Choroid plexus epithelial cell (primary cell): ENCODE measurements around the gene LRRC40.

Source experiments
- DNase-seq: peaks from one replicate; pipeline ENCODE4 v3.0.0-alpha.2; 2010; ENCODE audit warnings: low read depth
- H3K4me3 ChIP-seq: 2 replicates; pipeline ENCODE4 v1.5.1; 2011; ENCODE audit warnings: low read depth, mild to moderate bottlenecking, control low read depth, low read length, moderate library complexity
- CTCF ChIP-seq: conservative IDR thresholded peaks from 2 replicates; pipeline ENCODE4 v1.5.1; 2011; ENCODE audit warnings: low read depth, mild to moderate bottlenecking, control low read depth, inconsistent platforms, low read length, moderate library complexity

LRRC40 gene

GRCh38 chr1:70205434-70206118, at the start of gene LRRC40:
Gene LRRC40 (minus strand): TSS chr1:70205579. CDS start chr1:70205540, 39 bp downstream.
- TF ChIP-seq CTCF = no peak
- DNase-seq = peak; percentile 96
- peak within 1 kb of the TSS; percentile 93 for H3K4me3 ChIP-seq

GRCh38 chr1:70248729-70249128, 43.4 kb upstream of the LRRC40 start:
- no peak for TF ChIP-seq CTCF
- no peak overlapping the region for H3K4me3 ChIP-seq
- DNase-seq = no peak

- no peak for DNase-seq
- H3K4me3 ChIP-seq = no peak overlapping the region
- TF ChIP-seq CTCF = no peak
Measured at GRCh38 chr1:70247768-70248167, 42.4 kb upstream of the LRRC40 start.

GRCh38 chr1:70247122-70247521, 41.7 kb upstream of the LRRC40 start:
- DNase-seq = no peak
- H3K4me3 ChIP-seq = no peak overlapping the region
- TF ChIP-seq CTCF = no peak

- H3K4me3 ChIP-seq = no peak overlapping the region
- TF ChIP-seq CTCF = no peak
- DNase-seq = no peak
Measured at GRCh38 chr1:70239940-70240339, 34.6 kb upstream of the LRRC40 start.

- TF ChIP-seq CTCF = no peak
- DNase-seq = no peak
- no peak overlapping the region for H3K4me3 ChIP-seq
Measured at GRCh38 chr1:70234733-70235132, 29.4 kb upstream of the LRRC40 start.

GRCh38 chr1:70231475-70231874, 26.1 kb upstream of the LRRC40 start:
- no peak for TF ChIP-seq CTCF
- no peak overlapping the region for H3K4me3 ChIP-seq
- no peak for DNase-seq
